ENCODE data around the gene FAM3B.

The FAM3B gene

DNA sequence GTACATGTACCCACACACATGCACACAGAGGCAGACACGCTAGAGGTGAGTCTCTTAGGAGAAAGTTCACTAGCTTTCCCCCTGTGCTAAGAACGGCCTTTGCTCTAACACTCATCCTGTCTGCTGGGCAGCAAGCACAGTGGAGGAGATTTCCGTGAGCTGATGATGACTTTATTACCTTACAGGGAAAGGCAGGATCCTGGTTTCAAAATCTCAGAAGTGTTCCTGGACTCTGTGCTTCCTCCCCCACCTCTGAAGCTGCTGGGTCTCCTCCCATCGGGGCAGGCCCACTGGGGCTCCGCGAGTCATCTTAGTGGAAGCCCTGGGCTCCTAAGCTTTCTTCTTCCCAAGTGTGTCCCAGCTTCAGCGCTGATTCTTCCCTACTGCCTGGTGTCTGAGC is 2.7 kb downstream of the FAM3B start:
- DNase-seq = no peak

DNA sequence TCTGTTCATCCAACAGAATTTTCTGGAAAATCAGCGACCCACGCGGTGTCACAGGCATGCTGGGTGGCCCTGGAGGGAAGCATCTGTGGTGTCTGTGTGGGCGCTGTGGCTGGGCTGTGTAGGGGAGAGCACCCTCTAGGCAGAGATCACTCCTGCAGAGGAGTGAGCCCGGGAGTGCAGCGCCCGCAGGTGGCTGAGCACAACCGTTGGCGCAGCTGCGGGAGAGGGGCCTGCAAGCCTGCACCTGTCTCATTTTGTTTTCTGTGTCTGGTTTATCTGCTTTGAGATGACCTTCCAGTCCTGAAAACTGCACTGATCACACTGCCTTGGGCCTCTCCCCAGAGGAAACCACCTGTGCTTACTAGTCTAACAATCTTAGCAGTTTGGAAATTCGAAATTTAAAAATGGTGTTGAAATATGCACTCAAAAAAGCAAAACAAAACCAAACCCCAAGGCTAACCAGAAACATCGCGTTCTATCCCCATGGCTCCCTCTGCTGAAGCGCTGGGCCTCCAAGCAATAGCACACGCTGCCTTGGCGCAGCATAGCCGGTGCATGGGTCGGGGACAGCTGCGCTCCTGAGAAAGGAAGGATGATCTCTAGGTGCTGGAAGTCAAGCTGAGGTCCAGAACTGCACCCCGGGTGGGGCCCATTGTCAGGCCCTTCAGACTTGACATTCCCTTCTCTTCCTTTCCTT is 4.8 kb downstream of the FAM3B start:
- no peak for DNase-seq

DNA sequence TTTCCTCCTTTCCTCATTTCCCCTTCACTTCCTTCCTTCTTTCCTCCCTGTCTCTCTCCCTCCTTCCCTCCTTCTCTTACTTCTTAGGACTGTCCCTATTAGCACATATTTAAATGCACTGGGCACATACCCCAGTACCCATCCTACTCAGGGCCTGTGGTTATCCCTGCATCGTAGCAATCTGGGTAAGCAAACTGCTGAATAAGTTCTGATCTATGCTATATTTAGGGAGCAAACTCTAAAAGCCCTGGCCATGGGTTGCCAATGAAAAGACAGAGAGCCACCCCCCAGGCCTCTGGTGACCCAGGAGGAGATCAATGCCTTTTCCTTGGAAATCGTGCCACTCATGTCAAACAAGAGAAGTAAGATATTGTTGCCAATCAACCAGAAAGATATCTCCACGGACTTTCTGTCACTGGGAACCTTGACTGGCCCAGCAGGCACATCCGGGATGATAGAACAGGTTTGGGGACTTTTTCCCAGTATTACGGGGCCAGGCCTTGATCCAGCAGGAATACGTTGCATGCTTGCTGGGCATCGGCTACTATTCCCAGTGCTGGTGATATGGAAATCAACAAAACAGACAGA is 5.4 kb downstream of the FAM3B start:
- DNase-seq = no peak

DNA sequence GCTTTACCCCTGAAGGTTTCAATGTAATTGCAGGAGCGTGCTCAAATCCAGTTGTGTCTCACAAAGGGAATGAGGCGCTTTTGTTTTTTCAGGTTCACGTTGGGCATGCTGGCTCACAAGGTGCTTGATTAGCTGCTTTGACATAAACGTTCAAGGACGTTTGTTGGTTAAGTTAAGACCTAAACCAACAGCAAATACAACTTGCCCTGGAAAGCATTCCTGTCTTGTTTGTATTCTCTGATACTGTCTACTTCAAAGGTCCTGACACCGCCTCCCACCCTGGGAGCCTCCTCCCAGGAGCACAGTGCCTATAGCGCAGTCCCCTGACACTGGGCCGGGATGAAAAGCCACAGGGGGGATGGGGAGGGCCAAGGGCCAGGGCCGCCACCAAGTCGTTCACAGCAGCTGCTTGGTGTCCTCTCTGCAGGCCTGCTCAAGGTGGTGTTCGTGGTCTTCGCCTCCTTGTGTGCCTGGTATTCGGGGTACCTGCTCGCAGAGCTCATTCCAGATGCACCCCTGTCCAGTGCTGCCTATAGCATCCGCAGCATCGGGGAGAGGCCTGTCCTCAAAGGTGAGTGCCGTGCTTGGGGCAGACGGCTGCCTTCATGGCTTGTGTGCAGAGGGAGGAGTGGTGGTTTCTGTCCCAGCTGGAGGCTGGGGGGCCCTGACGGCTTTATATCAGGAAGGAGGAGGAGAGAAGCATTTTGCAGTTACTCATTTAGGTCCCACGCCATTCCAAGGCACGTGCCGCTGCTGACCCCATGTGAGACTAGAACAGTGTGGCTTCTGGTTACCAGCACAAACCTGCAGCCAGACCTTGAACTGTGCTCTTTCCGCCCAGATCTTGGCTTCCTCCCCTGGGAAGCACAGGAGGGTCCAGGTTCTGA is 6.1 kb downstream of the FAM3B start:
- DNase-seq = no peak

- no peak for DNase-seq
Measured at GRCh38 chr21:41325138-41325912, 8.7 kb downstream of the FAM3B start.

DNA sequence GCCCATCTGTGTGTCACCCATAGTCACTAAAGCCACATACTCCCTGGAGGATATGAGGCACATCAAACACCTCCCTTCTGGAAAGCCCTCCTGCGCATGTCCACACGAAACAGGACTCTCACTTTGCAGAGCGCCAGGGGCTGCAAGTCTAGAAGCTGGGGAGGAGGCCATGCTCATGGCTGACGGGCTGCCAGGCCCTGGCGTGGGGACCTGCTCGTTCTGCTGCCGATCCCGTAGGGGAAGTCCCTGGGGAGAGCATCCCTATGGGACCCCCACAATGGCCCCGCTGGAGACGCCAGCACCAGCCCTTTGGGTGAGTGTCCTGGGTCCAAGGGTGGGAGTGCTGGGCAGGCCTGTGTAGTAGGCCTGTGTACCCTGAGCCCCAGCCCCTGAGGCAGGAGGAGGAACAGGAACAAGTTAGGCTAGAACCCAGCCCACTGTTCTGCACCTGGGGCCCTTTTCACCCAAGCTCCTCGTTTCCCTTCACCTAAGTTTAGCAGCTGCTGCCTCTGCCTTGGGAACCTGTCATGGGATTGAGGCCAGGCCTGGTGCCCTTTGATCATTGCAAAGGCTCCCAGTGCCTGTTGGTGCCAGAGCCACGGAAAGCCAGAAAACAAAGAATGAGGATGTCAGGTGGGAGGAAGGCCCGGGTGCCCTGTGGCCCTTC is 9.9 kb downstream of the FAM3B start:
- DNase-seq = no peak

GRCh38 chr21:41327753-41328152 is 11.2 kb downstream of the FAM3B start:
- no peak for DNase-seq

DNA sequence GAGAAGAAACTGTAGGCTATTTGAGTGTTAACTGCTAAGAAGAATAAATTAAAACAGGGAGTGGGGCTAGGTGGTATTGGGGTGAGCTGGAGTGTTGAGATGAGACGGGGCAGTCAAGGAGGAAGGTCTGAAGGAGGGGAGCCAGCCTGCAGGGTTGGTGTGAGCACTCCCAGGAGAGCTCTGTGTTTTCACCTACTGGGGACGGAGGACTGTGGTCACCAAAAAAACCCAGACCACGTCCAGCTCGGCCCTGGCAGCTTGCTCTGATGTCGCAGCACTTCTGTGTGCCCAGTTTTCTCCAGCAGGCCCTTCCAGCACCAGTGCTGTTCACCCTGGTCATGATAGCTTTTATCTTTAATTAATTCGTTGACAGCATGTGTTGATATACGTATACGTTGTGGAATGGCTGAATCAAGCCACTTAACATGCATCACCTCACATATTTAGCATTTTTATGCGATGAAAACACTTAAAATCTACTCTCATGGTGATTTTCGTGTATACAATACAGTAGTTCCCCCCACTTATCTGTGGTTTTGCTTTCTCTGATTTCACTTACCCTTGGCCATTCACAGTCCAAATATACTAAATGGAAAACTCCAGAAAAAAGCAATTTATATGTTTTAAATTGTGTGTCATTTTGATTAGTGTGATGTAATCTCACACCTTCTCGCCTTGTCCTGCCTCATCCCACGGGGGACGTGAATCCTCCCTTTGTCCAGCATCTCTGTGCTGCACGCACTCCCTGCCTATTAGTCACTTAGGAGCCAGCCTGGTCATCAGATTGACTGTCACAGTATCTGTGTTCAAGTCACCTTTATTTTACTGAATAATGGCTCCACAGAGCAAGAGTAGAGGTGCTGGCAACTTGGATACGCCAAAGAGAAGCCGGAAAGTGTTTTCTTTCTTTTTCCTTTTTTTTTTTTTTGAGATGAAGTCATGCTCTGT is 12.3 kb downstream of the FAM3B start:
- DNase-seq = no peak

DNA sequence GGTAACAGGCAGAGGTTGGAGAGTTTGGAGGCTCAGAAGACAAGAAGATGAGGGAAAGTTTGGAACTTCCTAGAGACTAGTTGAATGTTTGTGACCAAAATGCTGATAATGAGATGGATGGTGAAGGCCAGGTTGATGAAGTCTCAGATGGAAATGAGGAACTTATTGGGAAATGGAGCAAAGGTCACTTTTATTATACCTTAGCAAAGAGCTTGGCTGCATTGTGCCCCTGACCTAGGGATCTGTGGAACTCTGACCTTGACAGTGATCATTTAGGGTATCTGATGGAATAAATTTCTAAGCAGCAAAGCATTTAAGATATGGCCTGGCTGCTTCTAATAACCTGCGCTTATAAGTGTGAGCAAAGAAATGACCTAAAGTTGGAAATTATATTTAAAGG is 17.2 kb downstream of the FAM3B start:
- no peak for DNase-seq

DNA sequence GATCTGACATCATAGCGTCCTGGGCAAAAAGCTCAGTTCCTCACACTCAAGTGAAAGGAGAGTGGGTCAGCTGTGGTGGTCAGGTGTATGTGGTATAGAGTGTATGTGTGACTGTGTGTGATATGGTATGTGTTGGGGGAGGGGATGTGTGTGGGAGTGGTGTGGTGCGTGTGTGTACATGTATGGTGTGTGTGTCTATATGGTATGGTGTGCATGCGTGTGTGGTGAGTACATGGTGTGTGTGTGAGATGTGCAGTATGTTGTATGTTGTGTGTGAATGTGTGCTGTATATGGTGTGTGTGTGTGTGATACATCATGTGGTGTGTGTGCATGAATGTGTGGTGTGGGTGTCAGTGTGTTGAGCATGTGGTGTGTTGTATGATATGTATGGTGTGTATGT is 20.9 kb downstream of the FAM3B start:
- DNase-seq = no peak

GRCh38 chr21:41338455-41338854 is 21.9 kb downstream of the FAM3B start:
- no peak for DNase-seq

GRCh38 chr21:41342035-41342434 is 25.4 kb downstream of the FAM3B start:
- no peak for DNase-seq

GRCh38 chr21:41344146-41344545 is 27.5 kb downstream of the FAM3B start:
- no peak for DNase-seq

DNA sequence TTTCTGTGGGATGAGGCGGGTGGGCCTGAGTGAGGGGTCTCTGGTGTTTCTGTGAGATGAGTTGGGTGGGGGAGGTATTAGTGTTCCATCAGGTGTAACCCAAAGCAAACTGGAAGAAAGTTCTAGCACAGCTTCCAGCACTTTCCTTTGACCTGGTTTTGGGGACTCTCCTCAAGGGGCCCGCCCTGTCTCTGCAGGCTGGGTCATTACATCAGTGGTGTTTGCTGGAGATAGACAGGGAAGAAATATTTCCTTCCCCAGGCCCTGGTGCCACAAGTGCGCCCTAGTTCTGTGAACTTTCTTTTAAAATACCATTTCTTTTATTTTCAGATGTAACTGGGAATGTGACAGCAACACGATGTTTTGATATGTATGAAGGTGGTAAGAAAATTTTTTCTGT is 28.8 kb downstream of the FAM3B start:
- no peak for DNase-seq

DNA sequence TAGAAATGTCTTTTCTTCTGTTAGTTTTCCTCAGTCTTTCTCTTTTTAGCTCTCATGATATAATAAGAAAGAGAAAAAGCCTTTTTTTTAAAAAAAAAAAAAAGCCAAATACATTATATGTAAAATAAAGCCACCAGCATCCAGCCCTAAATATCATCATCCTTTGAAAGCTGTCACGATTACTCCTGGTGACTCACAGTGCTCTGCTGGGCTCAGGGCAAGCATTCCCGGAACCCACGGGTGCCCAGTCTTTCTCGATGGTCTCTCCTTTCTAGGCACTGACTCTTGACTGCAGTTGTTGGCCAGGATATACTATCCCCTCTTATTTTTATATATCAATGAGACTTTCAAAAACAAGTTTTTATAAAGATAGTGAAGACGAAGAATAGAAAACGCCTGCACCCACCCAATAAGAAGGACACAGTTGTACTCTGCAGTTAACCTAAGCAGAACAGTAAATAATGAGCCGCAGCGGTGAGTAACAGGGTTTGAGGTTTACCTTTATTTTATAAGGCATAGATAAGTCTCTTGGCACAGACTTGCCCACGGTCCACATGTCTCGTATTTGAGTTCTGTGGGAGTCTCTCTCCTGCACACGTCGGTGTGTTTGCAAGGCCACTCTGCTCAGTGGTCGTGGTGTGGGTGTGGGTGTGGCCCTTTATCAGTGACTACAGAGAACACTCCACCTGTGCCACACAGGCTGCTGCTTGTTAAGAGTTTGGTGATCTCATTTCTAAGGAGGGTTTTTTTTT is 29.5 kb downstream of the FAM3B start:
- DNase-seq = no peak

- no peak for DNase-seq
Measured at GRCh38 chr21:41346758-41347157, 30.2 kb downstream of the FAM3B start.

- no peak for DNase-seq
Measured at GRCh38 chr21:41348434-41348833, 31.8 kb downstream of the FAM3B start.

DNA sequence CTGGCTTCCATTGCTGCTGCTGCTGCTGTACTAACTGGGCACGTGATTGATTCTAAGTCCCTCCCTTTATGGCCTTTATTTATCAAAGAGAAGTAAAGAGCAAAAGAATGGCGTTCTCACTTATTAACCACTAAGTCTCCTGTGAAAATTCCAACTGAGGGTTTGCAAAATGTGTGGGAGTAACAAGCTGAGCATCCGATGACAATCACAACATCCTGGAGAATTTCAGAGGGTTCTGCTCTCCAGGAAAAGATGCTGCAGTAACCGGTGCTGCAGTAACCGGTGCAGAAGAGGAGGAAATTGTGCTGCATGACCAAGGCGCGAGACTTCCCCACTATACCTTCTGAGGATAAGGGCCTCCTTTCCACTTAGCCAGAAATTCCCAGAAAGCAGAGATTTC is 32.5 kb downstream of the FAM3B start:
- no peak for DNase-seq

DNA sequence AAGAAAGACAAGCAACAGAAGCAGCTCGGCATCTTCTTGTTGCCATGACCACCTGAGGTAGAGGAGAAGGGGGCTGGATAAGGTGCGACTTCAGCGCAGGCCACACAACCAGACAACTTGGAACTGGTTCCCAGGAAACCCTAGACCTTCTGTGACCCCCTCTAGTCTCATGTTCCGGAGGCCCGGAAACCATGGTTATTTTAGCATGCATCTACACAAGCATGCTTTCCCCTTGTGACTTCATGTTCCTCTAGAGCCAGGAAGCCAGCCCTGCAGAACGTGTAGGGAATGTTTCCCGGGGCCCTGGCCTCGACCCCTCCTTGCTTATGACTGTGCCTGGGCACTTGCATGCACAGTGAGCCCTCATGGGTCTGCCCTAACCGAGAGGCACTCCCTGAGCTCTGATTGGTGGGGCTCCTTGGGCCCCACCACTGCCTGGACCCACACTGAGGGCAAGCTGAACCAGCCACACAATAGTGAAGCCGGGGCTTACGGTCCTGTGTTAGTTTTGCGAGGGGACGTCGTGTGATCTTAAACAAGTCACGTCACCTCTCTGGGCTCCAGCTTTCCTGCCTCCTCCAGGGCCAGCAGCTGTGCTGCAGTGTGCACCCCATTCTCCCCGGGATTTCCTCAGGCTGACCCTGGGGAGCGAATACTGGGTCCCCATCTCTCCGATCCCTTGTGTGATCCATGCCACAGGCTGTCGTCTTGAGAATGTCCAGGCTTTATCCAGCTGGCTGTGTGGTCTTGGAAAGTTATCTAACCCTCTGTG is 33.2 kb downstream of the FAM3B start:
- no peak for DNase-seq

Data from amniotic stem cell (primary cell).